ENCODE data around the gene PDE9A. TPM values are rescaled to one million over a fixed set of nuclear protein-coding genes. Genes with fewer than 3 reads are reported as not detected.

PDE9A gene
- total and polyA plus RNA-seq, 2 donors (not counting 1 experiment from before 2014, with no cell fraction given) = 0.34 to 5.8 TPM

DNA sequence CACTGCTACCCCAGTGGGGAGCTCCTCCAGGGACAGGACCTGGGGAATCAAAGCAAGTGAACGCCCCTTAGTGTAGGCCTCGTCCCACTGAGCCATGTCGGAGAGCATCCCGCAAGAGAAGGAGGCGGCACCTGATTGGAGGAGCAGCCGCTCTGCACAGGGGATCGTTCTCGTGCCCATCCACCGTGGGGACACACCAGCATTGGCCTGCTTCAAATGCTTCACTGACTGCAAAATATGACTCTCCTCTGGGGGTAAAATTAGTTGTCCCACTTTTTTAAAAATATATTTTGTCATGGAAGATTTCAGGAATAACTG lies 111.0 kb downstream of the PDE9A start:
- no peak overlapping the region for H2AFZ ChIP-seq (ENCODE audit: insufficient read depth, low read depth, low read length, poor library complexity, severe bottlenecking)
- H4K20me1 ChIP-seq (ENCODE audit: control insufficient read depth, insufficient read depth, low read length, poor library complexity, severe bottlenecking) = no peaks in the 10 kb centered on the region
- 90% methylated on average over 6 of the region's 9 CpGs for WGBS (ENCODE audit: insufficient coverage)
- H3K4me1 Mint-ChIP-seq = no peaks in the 10 kb centered on the region
- H3K27me3 Mint-ChIP-seq = no peaks in the 10 kb centered on the region
- CTCF ChIA-PET = no interaction called here
- DNase-seq (no peak), ATAC-seq (ENCODE audit: low read depth) (no peak)
- no peak for TF ChIP-seq EZH2 (IDR thresholded peaks at IDR 0.05; ENCODE audit: borderline replicate concordance, insufficient read depth, low read depth, low read length, poor library complexity, severe bottlenecking)
- TF ChIP-seq, protein P1, sequence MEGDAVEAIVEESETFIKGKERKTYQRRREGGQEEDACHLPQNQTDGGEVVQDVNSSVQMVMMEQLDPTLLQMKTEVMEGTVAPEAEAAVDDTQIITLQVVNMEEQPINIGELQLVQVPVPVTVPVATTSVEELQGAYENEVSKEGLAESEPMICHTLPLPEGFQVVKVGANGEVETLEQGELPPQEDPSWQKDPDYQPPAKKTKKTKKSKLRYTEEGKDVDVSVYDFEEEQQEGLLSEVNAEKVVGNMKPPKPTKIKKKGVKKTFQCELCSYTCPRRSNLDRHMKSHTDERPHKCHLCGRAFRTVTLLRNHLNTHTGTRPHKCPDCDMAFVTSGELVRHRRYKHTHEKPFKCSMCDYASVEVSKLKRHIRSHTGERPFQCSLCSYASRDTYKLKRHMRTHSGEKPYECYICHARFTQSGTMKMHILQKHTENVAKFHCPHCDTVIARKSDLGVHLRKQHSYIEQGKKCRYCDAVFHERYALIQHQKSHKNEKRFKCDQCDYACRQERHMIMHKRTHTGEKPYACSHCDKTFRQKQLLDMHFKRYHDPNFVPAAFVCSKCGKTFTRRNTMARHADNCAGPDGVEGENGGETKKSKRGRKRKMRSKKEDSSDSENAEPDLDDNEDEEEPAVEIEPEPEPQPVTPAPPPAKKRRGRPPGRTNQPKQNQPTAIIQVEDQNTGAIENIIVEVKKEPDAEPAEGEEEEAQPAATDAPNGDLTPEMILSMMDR (IDR thresholded peaks at IDR 0.05) = no peak
- H3K4me2 ChIP-seq (replicated peaks; ENCODE audit: low read depth, low read length, poor library complexity, severe bottlenecking) = no peak overlapping the region
- no peak overlapping the region for H3K9ac ChIP-seq (ENCODE audit: low read length)
- H3K4me3 Mint-ChIP-seq = no peak overlapping the region
- H3K27ac Mint-ChIP-seq = no peak overlapping the region
- H3K36me3 ChIP-seq (replicated peaks in 1 of 2; ENCODE audit: control extremely low read depth in 1 of 2, control insufficient read depth in 1 of 2, extremely low read depth in 1 of 2, insufficient read depth in 2 of 2, low read length in 1 of 2) = no peaks in the 10 kb centered on the region
- no peaks in the 10 kb centered on the region for H3K79me2 ChIP-seq (ENCODE audit: control insufficient read depth, insufficient read depth, low read length)
- H3K4me3 ChIP-seq (ENCODE audit: control extremely low read depth in 1 of 5, extremely low read depth in 1 of 5, insufficient read depth in 1 of 5, low read depth in 2 of 5, low read length in 4 of 5) = no peak overlapping the region
- POLR2A ChIA-PET = interaction anchor here (0.6 kb wide), 1 partner anchor 13 kb away, joined by 3 read pairs; no protein-coding TSS in a partner anchor
- H3K27ac ChIP-seq (ENCODE audit: low read length in 2 of 2) = no peak overlapping the region
- no peaks in the 10 kb centered on the region for H3K9me3 ChIP-seq (ENCODE audit: control extremely low read depth in 1 of 3, control insufficient read depth in 2 of 3, insufficient read depth in 1 of 3, low read length in 2 of 3)
- no peaks in the 10 kb centered on the region for H3K4me1 ChIP-seq (ENCODE audit: control insufficient read depth in 2 of 2, insufficient read depth in 2 of 2, low read length in 2 of 2)
- H3K27me3 ChIP-seq (replicated peaks in 1 of 4; ENCODE audit: control extremely low read depth in 1 of 4, control insufficient read depth in 3 of 4, insufficient read depth in 4 of 4, low read length in 3 of 4) = no peaks in the 10 kb centered on the region
- H3K9me3 Mint-ChIP-seq (ENCODE audit: insufficient read depth) = no peaks in the 10 kb centered on the region
- intact Hi-C loops (cut with micrococcal nuclease) = no loop called here

DNA sequence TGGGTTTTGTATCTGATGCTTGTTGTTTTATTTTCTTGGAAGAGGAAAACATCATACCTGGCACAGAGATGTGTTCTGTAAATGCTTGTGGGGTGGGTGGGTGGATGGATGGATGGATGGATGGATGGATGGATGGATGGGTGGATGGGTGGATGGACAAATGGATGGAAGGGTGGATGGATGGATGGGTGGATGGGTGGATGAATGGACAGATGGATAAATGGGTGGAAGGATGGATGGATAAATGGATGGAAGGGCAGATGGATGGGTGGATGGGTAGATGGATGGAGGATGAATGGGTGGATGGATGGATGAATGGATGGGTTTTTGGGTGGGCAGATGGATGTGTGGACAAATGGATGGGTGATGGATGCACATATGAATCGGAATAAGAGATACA lies 111.5 kb downstream of the PDE9A start:
- Histone ChIP-seq H2AFZ (ENCODE audit: insufficient read depth, low read depth, low read length, poor library complexity, severe bottlenecking) (no peak overlapping the region), H4K20me1 (ENCODE audit: control insufficient read depth, insufficient read depth, low read length, poor library complexity, severe bottlenecking) (no peaks in the 10 kb centered on the region), H3K27me3 (replicated peaks in 1 of 4; ENCODE audit: control extremely low read depth in 1 of 4, control insufficient read depth in 3 of 4, insufficient read depth in 4 of 4, low read length in 3 of 4) (no peaks in the 10 kb centered on the region), H3K9me3 (ENCODE audit: control extremely low read depth in 1 of 3, control insufficient read depth in 2 of 3, insufficient read depth in 1 of 3, low read length in 2 of 3) (no peaks in the 10 kb centered on the region), H3K9ac (ENCODE audit: low read length) (no peak overlapping the region), H3K27ac (ENCODE audit: low read length in 2 of 2) (no peak overlapping the region), H3K4me3 (ENCODE audit: control extremely low read depth in 1 of 5, extremely low read depth in 1 of 5, insufficient read depth in 1 of 5, low read depth in 2 of 5, low read length in 4 of 5) (no peak overlapping the region), H3K4me2 (replicated peaks; ENCODE audit: low read depth, low read length, poor library complexity, severe bottlenecking) (no peak overlapping the region), H3K4me1 (ENCODE audit: control insufficient read depth in 2 of 2, insufficient read depth in 2 of 2, low read length in 2 of 2) (no peaks in the 10 kb centered on the region), H3K36me3 (replicated peaks in 1 of 2; ENCODE audit: control extremely low read depth in 1 of 2, control insufficient read depth in 1 of 2, extremely low read depth in 1 of 2, insufficient read depth in 2 of 2, low read length in 1 of 2) (no peaks in the 10 kb centered on the region), H3K79me2 (ENCODE audit: control insufficient read depth, insufficient read depth, low read length) (no peaks in the 10 kb centered on the region)
- ATAC-seq (ENCODE audit: low read depth) (no peak), DNase-seq (no peak)
- WGBS (ENCODE audit: insufficient coverage) = 83% methylated on average over 1 of the region's 1 CpG
- CTCF ChIA-PET = no interaction called here
- intact Hi-C loops (cut with micrococcal nuclease) = no loop called here
- H3K4me1 Mint-ChIP-seq = no peaks in the 10 kb centered on the region
- TF ChIP-seq, protein P1 (IDR thresholded peaks at IDR 0.05) = no peak
- no peak for TF ChIP-seq EZH2 (IDR thresholded peaks at IDR 0.05; ENCODE audit: borderline replicate concordance, insufficient read depth, low read depth, low read length, poor library complexity, severe bottlenecking)
- H3K9me3 Mint-ChIP-seq (ENCODE audit: insufficient read depth) = no peaks in the 10 kb centered on the region
- no peak overlapping the region for H3K4me3 Mint-ChIP-seq
- POLR2A ChIA-PET = no interaction called here
- H3K27ac Mint-ChIP-seq = no peak overlapping the region
- no peaks in the 10 kb centered on the region for H3K27me3 Mint-ChIP-seq
